GM23338 (cell line): ENCODE data around the gene SLC23A2. TPM values are rescaled to one million over a fixed set of nuclear protein-coding genes. Genes with fewer than 3 reads are reported as not detected.

Experiments used
- ATAC-seq: fragments of 200-7000 bp; cut with Tn5 transposase; 3 replicates; pipeline ENCODE4 v1.9.1; 2020
- DNase-seq: peaks from one replicate; pipeline ENCODE4 v3.0.0-alpha.2; 2015; ENCODE audit warnings: low spot score
- H2AFZ ChIP-seq: fragments of 200-600 bp; sonication (generic); 2 replicates; pipeline ENCODE4 v1.8.0; 2016; ENCODE audit warnings: antibody characterized with exemption, mild to moderate bottlenecking, moderate library complexity
- H3F3A ChIP-seq: fragments of 200-600 bp; sonication (generic); replicated peaks from 2 replicates; pipeline ENCODE4 v1.8.0; 2017; ENCODE audit warnings: antibody characterized with exemption, mixed run types, low read depth
- H3K27ac ChIP-seq: fragments of 200-600 bp; sonication (generic); 2 replicates; pipeline ENCODE4 v1.6.1; 2016; ENCODE audit warnings: low read depth
- H3K27me3 ChIP-seq: fragments of 200-600 bp; sonication (generic); 2 replicates; pipeline ENCODE4 v1.8.0; 2016; ENCODE audit warnings: mild to moderate bottlenecking, mixed run types, moderate library complexity; ENCODE audit not compliant: insufficient read depth
- H3K36me3 ChIP-seq: fragments of 200-600 bp; sonication (generic); 2 replicates; pipeline ENCODE4 v1.8.0; 2016; ENCODE audit warnings: mild to moderate bottlenecking; ENCODE audit not compliant: insufficient read depth
- H3K4me1 ChIP-seq: fragments of 200-600 bp; sonication (generic); 2 replicates; pipeline ENCODE4 v1.8.0; 2016; ENCODE audit warnings: mild to moderate bottlenecking, moderate library complexity; ENCODE audit not compliant: insufficient read depth
- H3K4me2 ChIP-seq: fragments of 200-600 bp; sonication (generic); 2 replicates; pipeline ENCODE4 v1.7.1; 2017; ENCODE audit warnings: mixed run types
- H3K4me3 ChIP-seq: fragments of 200-600 bp; sonication (generic); 2 replicates; pipeline ENCODE4 v1.6.1; 2016; ENCODE audit warnings: mixed run types
- H3K79me2 ChIP-seq: fragments of 200-600 bp; sonication (generic); replicated peaks from 2 replicates; pipeline ENCODE4 v1.8.0; 2017; ENCODE audit warnings: mild to moderate bottlenecking; ENCODE audit not compliant: insufficient read depth
- H3K9me2 ChIP-seq: fragments of 200-600 bp; sonication (generic); 2 replicates; pipeline ENCODE4 v1.8.0; 2017; ENCODE audit not compliant: insufficient read depth
- H4K20me1 ChIP-seq: fragments of 200-600 bp; sonication (generic); replicated peaks from 2 replicates; pipeline ENCODE4 v1.8.0; 2017; ENCODE audit warnings: mild to moderate bottlenecking; ENCODE audit not compliant: insufficient read depth
- H3K27ac Mint-ChIP-seq: 2 replicates; pipeline ENCODE4 v1.8.0; 2020; ENCODE audit warnings: inconsistent platforms, mild to moderate bottlenecking, moderate library complexity, mixed read lengths
- H3K27me3 Mint-ChIP-seq: 3 replicates; pipeline ENCODE4 v1.8.0; 2022; ENCODE audit warnings: low read depth, mild to moderate bottlenecking, moderate library complexity, mixed read lengths, inconsistent platforms; ENCODE audit not compliant: insufficient read depth, poor library complexity
- H3K36me3 Mint-ChIP-seq: 3 replicates; pipeline ENCODE4 v1.8.0; 2021; ENCODE audit warnings: low read depth, mild to moderate bottlenecking, inconsistent platforms, moderate library complexity, mixed read lengths
- H3K4me1 Mint-ChIP-seq: 3 replicates; pipeline ENCODE4 v1.8.0; 2020; ENCODE audit warnings: mild to moderate bottlenecking, inconsistent platforms, mixed read lengths
- H3K4me3 Mint-ChIP-seq: 3 replicates; pipeline ENCODE4 v1.8.0; 2021; ENCODE audit warnings: moderate library complexity, mild to moderate bottlenecking, inconsistent platforms, mixed read lengths
- H3K9me3 Mint-ChIP-seq: 3 replicates; pipeline ENCODE4 v1.8.0; 2020; ENCODE audit warnings: moderate library complexity, mild to moderate bottlenecking, inconsistent platforms, mixed read lengths
- CREB1 ChIP-seq: fragments of 250-450 bp; sonication (Bioruptor Pico); IDR thresholded peaks from 2 replicates; pipeline ENCODE4 v1.5.0; 2020; ENCODE audit warnings: low read depth, mild to moderate bottlenecking, moderate library complexity
- CTCF ChIP-seq, 2 experiments: fragments of 200-600 bp in 1 of 2; sonication (generic) in 1 of 2; conservative IDR thresholded peaks; 2 replicates each; pipeline versions ENCODE4 v1.5.1 to v1.6.1; 2016 to 2017; ENCODE audit warnings: antibody characterized with exemption in 2 of 2, low read depth in 2 of 2, mild to moderate bottlenecking in 2 of 2, moderate library complexity in 1 of 2
- ETS1 ChIP-seq: IDR thresholded peaks from 2 replicates; pipeline ENCODE4 v1.6.1; 2016; ENCODE audit warnings: antibody characterized with exemption
- EZH2 ChIP-seq: fragments of 200-600 bp; sonication (generic); IDR thresholded peaks from one replicate; pipeline ENCODE4 v1.8.0; 2017; ENCODE audit warnings: antibody characterized with exemption, mild to moderate bottlenecking, low read depth; ENCODE audit not compliant: unreplicated experiment
- EZH2phosphoT487 ChIP-seq: fragments of 200-600 bp; sonication (generic); IDR thresholded peaks from one replicate; pipeline ENCODE4 v1.8.1; 2018; ENCODE audit warnings: antibody characterized with exemption; ENCODE audit not compliant: unreplicated experiment
- JUNB ChIP-seq: IDR thresholded peaks from one replicate; pipeline ENCODE4 v1.6.1; 2016; ENCODE audit warnings: antibody characterized with exemption; ENCODE audit not compliant: unreplicated experiment
- NANOG ChIP-seq: IDR thresholded peaks from 2 replicates; pipeline ENCODE4 v1.6.1; 2016; ENCODE audit warnings: antibody characterized with exemption, borderline replicate concordance
- POLR2AphosphoS5 ChIP-seq: IDR thresholded peaks from 2 replicates; pipeline ENCODE4 v1.6.1; 2016; ENCODE audit warnings: antibody characterized with exemption, low read depth
- REST ChIP-seq: IDR thresholded peaks from one replicate; pipeline ENCODE4 v1.6.1; 2018; ENCODE audit warnings: antibody characterized with exemption; ENCODE audit not compliant: unreplicated experiment
- STAT1 ChIP-seq: IDR thresholded peaks from one replicate; pipeline ENCODE4 v1.6.1; 2016; ENCODE audit warnings: antibody characterized with exemption; ENCODE audit not compliant: unreplicated experiment
- ZNF114 ChIP-seq: fragments of 250-450 bp; sonication (Bioruptor Pico); IDR thresholded peaks from 2 replicates; pipeline ENCODE4 v1.5.0; 2020; ENCODE audit warnings: mild to moderate bottlenecking, moderate library complexity
- ZNF331 ChIP-seq: fragments of 250-450 bp; sonication (Bioruptor Pico); IDR thresholded peaks from 2 replicates; pipeline ENCODE4 v1.5.0; 2020; ENCODE audit warnings: low read depth, mild to moderate bottlenecking, moderate library complexity
- polyA plus RNA-seq: library from polyadenylated mRNA; unstranded; fragments of >200 nt; fragmentation: Nextera tagmentation; extraction: Ambion mirVana; gene quantifications from 2 replicates; pipeline ENCODE4 v1.2.1, GENCODE V29; 2016
- total RNA-seq: library from RNA; depleted of rRNA; stranded (reverse); fragments of >200 nt; shearing (Covaris generic); gene quantifications from 2 replicates; pipeline ENCODE4 v1.2.3, GENCODE V29; 2014
- TF ChIP-seq, protein P1 (sequence below): fragments of 250-450 bp; sonication (Bioruptor Pico); IDR thresholded peaks from 2 replicates; pipeline ENCODE4 v1.5.0; 2020; ENCODE audit warnings: mild to moderate bottlenecking, moderate library complexity

Gene SLC23A2
- total and polyA plus RNA-seq, 2 experiments from 2014 or later, result 4.4 to 20.2 TPM

GRCh38 chr20:4876301-4876700 lies 125.0 kb downstream of the SLC23A2 start:
- no peaks in the 10 kb centered on the region for H3K27me3 ChIP-seq
- H3K4me1 ChIP-seq, result no peaks in the 10 kb centered on the region
- H3K4me2 ChIP-seq, result no peak overlapping the region
- no peaks in the 10 kb centered on the region for H3K9me2 ChIP-seq
- no peak overlapping the region for H3K27ac ChIP-seq
- peaks cover 5% of the 10 kb centered on the region for H3K27me3 Mint-ChIP-seq
- H4K20me1 ChIP-seq, result peaks cover 2% of the 10 kb centered on the region; the same call in 1 of the 2 replicates
- H3K36me3 Mint-ChIP-seq, result peaks cover 3% of the 10 kb centered on the region; the same call in 1 of the 3 replicates
- no peak overlapping the region for H3K4me3 ChIP-seq
- peaks cover 6% of the 10 kb centered on the region; the same call in 2 of the 3 replicates for H3K4me1 Mint-ChIP-seq
- H3F3A ChIP-seq, result no peaks in the 10 kb centered on the region
- DNase-seq (no peak), ATAC-seq (no peak)
- no peaks in the 10 kb centered on the region for H3K9me3 Mint-ChIP-seq
- H3K79me2 ChIP-seq, result no peaks in the 10 kb centered on the region
- no peak overlapping the region for H3K27ac Mint-ChIP-seq
- no peaks in the 10 kb centered on the region for H3K36me3 ChIP-seq
- H2AFZ ChIP-seq, result no peak overlapping the region
- no peak overlapping the region for H3K4me3 Mint-ChIP-seq
- TF ChIP-seq REST (no peak), CTCF (conservative IDR thresholded peaks at IDR 0.05; ENCODE audit: low read depth in 2 of 2) (no peak), EZH2 (no peak), EZH2phosphoT487 (no peak), ZNF331 (CRISPR knock-in tag) (no peak), NANOG (no peak), CREB1 (CRISPR knock-in tag) (no peak), POLR2AphosphoS5 (no peak), ETS1 (no peak), ZNF114 (CRISPR knock-in tag) (no peak), STAT1 (no peak), JUNB (no peak)
- TF ChIP-seq, protein P1, sequence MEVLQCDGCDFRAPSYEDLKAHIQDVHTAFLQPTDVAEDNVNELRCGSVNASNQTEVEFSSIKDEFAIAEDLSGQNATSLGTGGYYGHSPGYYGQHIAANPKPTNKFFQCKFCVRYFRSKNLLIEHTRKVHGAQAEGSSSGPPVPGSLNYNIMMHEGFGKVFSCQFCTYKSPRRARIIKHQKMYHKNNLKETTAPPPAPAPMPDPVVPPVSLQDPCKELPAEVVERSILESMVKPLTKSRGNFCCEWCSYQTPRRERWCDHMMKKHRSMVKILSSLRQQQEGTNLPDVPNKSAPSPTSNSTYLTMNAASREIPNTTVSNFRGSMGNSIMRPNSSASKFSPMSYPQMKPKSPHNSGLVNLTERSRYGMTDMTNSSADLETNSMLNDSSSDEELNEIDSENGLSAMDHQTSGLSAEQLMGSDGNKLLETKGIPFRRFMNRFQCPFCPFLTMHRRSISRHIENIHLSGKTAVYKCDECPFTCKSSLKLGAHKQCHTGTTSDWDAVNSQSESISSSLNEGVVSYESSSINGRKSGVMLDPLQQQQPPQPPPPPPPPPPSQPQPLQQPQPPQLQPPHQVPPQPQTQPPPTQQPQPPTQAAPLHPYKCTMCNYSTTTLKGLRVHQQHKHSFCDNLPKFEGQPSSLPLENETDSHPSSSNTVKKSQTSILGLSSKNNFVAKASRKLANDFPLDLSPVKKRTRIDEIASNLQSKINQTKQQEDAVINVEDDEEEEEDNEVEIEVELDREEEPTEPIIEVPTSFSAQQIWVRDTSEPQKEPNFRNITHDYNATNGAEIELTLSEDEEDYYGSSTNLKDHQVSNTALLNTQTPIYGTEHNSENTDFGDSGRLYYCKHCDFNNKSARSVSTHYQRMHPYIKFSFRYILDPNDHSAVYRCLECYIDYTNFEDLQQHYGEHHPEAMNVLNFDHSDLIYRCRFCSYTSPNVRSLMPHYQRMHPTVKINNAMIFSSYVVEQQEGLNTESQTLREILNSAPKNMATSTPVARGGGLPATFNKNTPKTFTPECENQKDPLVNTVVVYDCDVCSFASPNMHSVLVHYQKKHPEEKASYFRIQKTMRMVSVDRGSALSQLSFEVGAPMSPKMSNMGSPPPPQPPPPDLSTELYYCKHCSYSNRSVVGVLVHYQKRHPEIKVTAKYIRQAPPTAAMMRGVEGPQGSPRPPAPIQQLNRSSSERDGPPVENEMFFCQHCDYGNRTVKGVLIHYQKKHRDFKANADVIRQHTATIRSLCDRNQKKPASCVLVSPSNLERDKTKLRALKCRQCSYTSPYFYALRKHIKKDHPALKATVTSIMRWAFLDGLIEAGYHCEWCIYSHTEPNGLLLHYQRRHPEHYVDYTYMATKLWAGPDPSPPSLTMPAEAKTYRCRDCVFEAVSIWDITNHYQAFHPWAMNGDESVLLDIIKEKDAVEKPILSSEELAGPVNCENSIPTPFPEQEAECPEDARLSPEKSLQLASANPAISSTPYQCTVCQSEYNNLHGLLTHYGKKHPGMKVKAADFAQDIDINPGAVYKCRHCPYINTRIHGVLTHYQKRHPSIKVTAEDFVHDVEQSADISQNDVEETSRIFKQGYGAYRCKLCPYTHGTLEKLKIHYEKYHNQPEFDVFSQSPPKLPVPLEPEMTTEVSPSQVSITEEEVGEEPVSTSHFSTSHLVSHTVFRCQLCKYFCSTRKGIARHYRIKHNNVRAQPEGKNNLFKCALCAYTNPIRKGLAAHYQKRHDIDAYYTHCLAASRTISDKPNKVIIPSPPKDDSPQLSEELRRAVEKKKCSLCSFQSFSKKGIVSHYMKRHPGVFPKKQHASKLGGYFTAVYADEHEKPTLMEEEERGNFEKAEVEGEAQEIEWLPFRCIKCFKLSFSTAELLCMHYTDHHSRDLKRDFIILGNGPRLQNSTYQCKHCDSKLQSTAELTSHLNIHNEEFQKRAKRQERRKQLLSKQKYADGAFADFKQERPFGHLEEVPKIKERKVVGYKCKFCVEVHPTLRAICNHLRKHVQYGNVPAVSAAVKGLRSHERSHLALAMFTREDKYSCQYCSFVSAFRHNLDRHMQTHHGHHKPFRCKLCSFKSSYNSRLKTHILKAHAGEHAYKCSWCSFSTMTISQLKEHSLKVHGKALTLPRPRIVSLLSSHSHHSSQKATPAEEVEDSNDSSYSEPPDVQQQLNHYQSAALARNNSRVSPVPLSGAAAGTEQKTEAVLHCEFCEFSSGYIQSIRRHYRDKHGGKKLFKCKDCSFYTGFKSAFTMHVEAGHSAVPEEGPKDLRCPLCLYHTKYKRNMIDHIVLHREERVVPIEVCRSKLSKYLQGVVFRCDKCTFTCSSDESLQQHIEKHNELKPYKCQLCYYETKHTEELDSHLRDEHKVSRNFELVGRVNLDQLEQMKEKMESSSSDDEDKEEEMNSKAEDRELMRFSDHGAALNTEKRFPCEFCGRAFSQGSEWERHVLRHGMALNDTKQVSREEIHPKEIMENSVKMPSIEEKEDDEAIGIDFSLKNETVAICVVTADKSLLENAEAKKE (CRISPR knock-in tag), result no peak
